GM19467 (cell line): ENCODE results near the gene NTF4.
"Not testable (repeated sequence)": the region's sequence is repeated elsewhere in the genome, so short reads cannot be mapped to it uniquely, and the experiment has no call there.

Experiments
- ATAC-seq: cut with Tn5 transposase; IDR thresholded peaks from one replicate; pipeline ENCODE4 v1.9.1; 2021; ENCODE audit warnings: mild to moderate bottlenecking, moderate library complexity; ENCODE audit not compliant: unreplicated experiment

NTF4 gene

DNA sequence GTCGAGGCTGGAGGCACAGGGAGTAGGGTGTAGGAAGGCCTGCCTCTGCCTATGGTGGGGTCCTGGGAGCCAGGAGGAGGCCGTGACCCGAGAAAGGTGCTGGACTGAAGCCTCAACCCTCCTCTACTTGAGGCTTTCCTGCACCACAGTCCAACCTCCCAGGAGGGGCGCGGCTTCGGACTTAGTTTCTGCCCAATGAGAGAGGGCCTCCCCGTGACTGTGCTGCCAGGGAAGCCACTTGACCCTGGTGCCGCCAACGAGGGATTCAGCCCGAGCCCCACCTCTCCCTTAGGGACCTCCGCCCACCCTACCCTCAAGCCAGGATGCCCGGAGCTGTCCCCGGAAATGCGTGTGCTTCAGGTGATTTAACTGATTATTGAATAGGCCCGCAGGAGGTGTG is 40.4 kb downstream of the NTF4 start, which contains the start of gene CGB3:
CGB3 (minus strand) TSS at position 101 of the 400 bp plus-strand sequence. CDS start 362 bp downstream, outside the sequence.
- ATAC-seq: not testable (repeated sequence)

- no peak for ATAC-seq
Observed at GRCh38 chr19:49022116-49022515, 42.5 kb downstream of the NTF4 start.

GRCh38 chr19:49020931-49021895 is 43.4 kb downstream of the NTF4 start:
- ATAC-seq: no peak

DNA sequence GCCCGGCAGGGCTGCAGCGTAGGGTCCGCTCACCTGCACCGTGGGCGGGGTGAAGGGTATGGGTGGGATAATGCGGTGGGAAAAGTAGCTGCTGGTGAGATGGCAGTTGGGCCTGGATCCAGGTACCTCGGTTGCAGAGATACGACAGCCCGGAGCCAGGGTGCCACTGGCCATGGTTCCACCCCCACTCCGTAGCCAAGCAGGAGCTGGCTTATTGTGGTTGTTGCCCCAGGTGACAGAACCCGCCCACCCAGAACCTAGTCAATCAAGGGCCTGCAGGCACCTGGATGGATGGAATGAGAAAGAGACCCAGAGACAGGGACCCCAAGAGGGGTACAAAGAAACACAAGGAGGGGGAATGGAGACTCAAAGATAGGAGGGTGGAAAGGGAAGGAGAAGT is 44.3 kb downstream of the NTF4 start:
- ATAC-seq: no peak

GRCh38 chr19:49019242-49019932 is 45.2 kb downstream of the NTF4 start:
- ATAC-seq: no peak

DNA sequence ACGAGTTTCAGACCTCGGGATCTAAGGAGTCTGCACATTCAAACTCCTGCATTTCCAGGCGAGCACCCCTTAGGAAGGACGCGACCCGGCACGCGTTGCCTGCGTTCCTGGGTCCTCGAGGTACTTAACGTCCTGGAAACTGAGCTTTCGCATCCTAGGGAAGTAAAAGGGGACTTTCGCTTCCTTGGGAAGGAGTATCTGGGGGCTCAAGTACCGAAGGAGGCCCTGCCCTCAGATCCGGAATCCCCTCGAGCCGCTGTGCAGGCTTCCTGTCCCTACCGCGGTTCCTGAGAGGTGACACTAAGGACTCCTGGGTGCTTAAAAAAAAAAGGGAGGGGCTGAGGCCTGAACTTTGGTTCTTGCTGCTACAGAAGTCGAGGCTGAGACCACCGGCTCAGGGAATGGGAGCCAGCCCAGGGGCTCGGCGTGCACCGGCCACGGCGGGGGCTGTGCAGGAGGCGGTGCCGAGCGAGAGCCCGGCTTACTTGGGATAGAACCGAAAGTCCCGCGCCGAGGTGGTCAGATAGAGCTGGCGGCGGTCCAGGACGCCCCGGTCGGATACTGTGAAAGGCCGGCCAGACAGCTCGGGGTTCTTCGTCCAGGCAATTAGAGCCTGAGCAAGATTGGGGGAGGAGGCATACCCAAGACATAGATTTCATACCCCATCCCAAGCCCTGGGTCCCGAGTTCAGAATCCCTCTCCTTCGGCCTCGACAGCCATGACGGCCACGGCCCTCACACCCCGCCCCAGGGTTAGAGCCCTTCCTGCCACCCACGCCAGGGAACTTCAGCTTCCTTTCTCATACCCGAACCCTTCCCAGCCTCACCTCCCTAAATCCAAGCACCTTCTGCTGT is 46.0 kb downstream of the NTF4 start:
- not testable (repeated sequence) for ATAC-seq

DNA sequence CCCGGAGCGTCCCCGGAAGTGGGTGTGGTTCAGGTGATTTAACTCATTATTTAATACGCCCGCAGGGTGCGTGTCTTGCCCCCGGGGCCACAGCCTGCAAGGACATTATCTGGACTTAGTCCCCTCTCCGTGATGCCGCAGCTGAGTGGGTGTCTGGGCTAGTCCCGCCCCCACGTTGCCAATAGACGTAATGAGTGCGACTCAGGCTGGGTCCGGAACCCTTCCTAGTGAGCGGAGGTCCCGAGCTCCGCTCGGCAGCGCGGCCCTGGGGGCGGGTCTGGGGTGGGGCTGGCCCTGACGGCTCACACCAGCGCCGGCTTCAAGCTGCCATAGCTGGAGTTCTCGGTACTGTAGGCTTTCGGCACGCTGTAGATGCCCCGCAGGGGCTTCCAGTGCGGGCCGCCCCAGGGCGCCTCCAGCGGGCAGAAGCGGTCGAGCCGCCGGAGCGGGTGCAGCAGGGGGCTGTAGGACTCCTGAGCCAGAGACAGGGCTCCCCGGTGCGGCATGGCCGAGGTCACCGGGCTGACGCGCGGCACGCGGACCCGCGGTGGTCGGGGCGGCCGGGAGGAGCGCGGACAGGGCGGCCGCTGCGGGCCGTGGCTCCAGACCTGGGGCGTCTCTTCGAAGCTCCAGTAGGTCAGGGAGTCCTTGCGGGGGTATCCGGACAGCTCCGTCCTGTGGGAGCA is 46.8 kb downstream of the NTF4 start:
- ATAC-seq: no peak

DNA sequence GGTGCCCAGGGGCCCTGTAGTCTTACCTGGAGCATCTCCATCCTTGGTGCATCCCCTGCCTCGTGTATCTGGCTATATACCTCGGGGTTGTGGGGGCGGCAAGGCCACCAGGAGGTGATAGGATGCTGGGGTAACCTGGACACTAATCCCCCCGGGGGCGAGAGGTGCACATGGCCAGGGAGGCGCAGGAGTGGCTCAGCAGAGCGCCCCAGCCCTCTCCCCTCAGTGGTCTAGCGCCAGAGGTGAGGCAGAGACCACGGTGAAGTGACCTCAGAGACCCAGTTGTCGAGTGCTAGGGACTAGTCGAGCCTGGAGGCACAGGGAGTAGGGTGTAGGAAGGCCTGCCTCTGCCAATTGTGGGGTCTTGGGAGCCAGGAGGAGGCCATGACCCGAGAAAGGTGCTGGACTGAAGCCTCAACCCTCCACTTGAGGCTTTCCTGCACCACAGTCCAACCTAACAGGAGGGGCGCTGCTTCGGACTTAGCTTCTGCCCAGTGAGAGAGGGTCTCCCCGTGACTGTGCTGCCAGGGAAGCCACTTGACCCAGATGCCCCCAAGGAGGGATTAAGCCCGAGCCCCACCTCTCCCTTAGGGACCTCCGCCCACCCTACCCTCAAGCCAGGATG is 47.5 kb downstream of the NTF4 start, which contains the start of gene LHB:
LHB (minus strand) TSS at position 51 of the 625 bp plus-strand sequence; CDS start at position 41, 10 bp downstream.
- no peak for ATAC-seq

DNA sequence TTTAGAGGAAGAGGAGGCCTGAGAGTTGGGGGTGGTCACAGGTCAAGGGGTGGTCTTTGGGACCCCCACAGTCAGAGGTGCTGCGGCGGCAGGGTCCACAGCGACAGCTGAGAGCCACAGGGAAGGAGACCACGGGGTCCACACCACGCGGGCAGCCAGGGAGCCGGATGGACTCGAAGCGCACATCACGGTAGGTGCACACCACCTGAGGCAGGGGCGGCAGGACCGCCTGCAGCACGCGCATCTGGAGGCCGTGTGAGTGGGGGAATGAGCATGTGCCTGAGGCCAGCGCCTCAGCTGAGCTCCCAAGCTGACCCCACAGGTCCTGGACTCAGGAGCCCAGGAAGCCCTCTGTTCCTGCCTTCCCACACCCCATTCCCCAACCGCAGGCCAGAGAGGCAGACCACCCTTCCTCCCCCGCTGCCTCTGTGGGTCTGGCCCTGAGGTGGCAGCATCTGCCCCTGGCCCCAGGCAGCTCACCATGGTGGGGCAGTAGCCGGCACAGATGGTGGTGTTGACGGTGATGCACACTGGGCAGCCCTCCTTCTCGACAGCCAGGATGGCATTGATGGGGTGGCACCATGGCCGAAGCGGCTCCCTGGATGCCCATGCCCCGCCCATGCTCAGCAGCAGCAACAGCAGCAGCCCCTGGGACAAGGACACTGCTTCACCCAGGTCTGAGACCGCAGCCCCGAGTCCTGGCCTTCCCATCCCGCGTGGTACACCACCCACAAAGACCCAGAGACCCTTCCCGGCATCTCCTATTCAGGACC is 48.4 kb downstream of the NTF4 start:
- no peak for ATAC-seq

GRCh38 chr19:49014870-49015255 is 49.8 kb downstream of the NTF4 start:
- no peak for ATAC-seq

GRCh38 chr19:49014123-49014869 is 50.3 kb downstream of the NTF4 start:
- ATAC-seq: no peak

DNA sequence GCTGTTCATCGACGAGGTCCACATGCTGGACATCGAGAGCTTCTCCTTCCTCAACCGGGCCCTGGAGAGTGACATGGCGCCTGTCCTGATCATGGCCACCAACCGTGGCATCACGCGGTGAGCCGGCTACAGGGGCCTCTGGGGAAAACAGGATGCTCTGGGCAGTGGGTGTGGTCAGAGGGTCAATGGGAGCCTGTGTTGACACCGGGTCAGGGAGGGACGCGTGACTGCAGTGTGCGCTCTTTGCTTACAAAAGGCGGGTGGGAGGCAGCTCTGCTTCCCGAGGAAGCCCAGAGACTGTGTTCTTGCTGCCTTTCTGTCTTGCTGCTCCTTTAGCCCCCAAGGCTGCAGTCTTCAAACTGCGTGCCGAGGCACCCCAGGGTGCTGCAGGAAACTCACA is 53.4 kb downstream of the NTF4 start:
- no peak for ATAC-seq
